Renal cortex interstitium (tissue), 11 donors: ENCODE data around the gene ALB. TPM values are rescaled to one million over a fixed set of nuclear protein-coding genes. Genes with fewer than 3 reads are reported as not detected.

Experiments used
- DNase-seq, 11 donors: peaks; one replicate each; pipeline ENCODE4 v3.0.0-alpha.2; 2013; ENCODE audit warnings: low read depth in 9 of 11, low spot score in 4 of 11; ENCODE audit errors: extremely low read depth in 1 of 11
- polyA plus RNA-seq, 3 donors: library from polyadenylated mRNA; unstranded; fragments of 120-200 nt; gene quantifications; one replicate each; pipeline ENCODE4 v1.2.1, GENCODE V29; 2013; ENCODE audit not compliant: insufficient read length in 3 of 3

ALB gene
- polyA plus RNA-seq, 3 donors: 2.3 to 62.3 (median 2.9) TPM

DNA sequence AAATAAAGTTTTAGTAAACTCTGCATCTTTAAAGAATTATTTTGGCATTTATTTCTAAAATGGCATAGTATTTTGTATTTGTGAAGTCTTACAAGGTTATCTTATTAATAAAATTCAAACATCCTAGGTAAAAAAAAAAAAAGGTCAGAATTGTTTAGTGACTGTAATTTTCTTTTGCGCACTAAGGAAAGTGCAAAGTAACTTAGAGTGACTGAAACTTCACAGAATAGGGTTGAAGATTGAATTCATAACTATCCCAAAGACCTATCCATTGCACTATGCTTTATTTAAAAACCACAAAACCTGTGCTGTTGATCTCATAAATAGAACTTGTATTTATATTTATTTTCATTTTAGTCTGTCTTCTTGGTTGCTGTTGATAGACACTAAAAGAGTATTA lies 370 bp downstream of the ALB start:
- no peak for DNase-seq

DNA sequence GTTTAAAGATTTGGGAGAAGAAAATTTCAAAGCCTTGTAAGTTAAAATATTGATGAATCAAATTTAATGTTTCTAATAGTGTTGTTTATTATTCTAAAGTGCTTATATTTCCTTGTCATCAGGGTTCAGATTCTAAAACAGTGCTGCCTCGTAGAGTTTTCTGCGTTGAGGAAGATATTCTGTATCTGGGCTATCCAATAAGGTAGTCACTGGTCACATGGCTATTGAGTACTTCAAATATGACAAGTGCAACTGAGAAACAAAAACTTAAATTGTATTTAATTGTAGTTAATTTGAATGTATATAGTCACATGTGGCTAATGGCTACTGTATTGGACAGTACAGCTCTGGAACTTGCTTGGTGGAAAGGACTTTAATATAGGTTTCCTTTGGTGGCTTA lies 1.1 kb downstream of the ALB start:
- DNase-seq: no peak

DNA sequence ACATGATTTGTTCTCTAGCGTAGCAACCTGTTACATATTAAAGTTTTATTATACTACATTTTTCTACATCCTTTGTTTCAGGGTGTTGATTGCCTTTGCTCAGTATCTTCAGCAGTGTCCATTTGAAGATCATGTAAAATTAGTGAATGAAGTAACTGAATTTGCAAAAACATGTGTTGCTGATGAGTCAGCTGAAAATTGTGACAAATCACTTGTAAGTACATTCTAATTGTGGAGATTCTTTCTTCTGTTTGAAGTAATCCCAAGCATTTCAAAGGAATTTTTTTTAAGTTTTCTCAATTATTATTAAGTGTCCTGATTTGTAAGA lies 2.4 kb downstream of the ALB start:
- no peak for DNase-seq

DNA sequence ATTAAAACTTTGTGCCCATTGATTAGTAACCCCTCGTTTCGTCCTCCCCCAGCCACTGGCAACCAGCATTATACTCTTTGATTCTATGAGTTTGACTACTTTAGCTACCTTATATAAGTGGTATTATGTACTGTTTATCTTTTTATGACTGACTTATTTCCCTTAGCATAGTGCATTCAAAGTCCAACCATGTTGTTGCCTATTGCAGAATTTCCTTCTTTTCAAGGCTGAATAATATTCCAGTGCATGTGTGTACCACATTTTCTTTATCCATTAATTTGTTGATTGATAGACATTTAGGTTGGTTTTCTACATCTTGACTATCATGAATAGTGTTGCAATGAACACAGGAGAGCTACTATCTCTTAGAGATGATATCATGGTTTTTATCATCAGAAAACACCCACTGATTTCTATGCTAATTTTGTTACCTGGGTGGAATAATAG lies 3.2 kb downstream of the ALB start:
- DNase-seq: no peak

DNA sequence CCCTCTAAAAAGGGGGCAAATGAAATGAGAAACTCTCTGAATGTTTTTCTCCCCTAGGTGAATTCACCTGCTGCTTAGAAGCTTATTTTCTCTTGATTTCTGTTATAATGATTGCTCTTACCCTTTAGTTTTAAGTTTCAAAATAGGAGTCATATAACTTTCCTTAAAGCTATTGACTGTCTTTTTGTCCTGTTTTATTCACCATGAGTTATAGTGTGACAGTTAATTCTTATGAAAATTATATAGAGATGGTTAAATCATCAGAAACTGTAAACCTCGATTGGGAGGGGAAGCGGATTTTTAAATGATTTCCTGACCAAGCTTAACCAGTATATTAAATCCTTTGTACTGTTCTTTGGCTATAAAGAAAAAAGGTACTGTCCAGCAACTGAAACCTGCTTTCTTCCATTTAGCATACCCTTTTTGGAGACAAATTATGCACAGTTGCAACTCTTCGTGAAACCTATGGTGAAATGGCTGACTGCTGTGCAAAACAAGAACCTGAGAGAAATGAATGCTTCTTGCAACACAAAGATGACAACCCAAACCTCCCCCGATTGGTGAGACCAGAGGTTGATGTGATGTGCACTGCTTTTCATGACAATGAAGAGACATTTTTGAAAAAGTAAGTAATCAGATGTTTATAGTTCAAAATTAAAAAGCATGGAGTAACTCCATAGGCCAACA lies 4.2 kb downstream of the ALB start:
- no peak for DNase-seq

DNA sequence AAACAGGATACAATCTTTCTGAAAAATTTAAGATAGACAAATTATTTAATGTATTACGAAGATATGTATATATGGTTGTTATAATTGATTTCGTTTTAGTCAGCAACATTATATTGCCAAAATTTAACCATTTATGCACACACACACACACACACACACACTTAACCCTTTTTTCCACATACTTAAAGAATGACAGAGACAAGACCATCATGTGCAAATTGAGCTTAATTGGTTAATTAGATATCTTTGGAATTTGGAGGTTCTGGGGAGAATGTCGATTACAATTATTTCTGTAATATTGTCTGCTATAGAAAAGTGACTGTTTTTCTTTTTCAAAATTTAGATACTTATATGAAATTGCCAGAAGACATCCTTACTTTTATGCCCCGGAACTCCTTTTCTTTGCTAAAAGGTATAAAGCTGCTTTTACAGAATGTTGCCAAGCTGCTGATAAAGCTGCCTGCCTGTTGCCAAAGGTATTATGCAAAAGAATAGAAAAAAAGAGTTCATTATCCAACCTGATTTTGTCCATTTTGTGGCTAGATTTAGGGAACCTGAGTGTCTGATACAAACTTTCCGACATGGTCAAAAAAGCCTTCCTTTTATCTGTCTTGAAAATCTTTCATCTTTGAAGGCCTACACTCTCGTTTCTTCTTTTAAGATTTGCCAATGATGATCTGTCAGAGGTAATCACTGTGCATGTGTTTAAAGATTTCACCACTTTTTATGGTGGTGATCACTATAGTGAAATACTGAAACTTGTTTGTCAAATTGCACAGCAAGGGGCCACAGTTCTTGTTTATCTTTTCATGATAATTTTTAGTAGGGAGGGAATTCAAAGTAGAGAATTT lies 5.2 kb downstream of the ALB start:
- DNase-seq: no peak

DNA sequence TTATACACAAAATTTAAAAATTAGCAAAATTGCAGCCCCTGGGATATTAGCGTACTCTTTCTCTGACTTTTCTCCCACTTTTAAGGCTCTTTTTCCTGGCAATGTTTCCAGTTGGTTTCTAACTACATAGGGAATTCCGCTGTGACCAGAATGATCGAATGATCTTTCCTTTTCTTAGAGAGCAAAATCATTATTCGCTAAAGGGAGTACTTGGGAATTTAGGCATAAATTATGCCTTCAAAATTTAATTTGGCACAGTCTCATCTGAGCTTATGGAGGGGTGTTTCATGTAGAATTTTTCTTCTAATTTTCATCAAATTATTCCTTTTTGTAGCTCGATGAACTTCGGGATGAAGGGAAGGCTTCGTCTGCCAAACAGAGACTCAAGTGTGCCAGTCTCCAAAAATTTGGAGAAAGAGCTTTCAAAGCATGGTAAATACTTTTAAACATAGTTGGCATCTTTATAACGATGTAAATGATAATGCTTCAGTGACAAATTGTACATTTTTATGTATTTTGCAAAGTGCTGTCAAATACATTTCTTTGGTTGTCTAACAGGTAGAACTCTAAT lies 6.0 kb downstream of the ALB start:
- no peak for DNase-seq

DNA sequence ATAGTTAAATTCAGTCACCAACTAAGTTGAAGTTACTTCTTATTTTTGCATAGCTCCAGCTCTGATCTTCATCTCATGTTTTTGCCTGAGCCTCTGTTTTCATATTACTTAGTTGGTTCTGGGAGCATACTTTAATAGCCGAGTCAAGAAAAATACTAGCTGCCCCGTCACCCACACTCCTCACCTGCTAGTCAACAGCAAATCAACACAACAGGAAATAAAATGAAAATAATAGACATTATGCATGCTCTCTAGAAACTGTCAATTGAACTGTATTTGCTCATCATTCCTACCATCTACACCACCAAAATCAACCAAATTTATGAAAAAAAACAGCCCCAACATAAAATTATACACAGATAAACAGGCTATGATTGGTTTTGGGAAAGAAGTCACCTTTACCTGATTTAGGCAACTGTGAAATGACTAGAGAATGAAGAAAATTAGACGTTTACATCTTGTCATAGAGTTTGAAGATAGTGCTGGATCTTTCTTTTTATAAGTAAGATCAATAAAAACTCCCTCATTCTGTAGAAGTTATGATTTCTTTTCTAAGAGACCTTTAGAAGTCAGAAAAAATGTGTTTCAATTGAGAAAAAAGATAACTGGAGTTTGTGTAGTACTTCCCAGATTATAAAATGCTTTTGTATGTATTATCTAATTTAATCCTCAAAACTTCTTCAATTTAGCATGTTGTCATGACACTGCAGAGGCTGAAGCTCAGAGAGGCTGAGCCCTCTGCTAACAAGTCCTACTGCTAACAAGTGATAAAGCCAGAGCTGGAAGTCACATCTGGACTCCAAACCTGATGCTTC lies 7.0 kb downstream of the ALB start:
- DNase-seq: no peak

DNA sequence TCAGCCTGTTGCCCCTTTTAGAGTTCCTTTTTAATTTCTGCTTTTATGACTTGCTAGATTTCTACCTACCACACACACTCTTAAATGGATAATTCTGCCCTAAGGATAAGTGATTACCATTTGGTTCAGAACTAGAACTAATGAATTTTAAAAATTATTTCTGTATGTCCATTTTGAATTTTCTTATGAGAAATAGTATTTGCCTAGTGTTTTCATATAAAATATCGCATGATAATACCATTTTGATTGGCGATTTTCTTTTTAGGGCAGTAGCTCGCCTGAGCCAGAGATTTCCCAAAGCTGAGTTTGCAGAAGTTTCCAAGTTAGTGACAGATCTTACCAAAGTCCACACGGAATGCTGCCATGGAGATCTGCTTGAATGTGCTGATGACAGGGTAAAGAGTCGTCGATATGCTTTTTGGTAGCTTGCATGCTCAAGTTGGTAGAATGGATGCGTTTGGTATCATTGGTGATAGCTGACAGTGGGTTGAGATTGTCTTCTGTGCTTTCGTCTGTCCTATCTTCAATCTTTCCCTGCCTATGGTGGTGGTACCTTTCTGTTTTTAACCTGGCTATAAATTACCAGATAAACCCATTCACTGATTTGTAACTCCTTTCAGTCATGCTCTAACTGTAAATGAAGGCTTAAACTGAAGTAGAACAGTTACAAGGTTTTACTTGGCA lies 7.8 kb downstream of the ALB start:
- no peak for DNase-seq

DNA sequence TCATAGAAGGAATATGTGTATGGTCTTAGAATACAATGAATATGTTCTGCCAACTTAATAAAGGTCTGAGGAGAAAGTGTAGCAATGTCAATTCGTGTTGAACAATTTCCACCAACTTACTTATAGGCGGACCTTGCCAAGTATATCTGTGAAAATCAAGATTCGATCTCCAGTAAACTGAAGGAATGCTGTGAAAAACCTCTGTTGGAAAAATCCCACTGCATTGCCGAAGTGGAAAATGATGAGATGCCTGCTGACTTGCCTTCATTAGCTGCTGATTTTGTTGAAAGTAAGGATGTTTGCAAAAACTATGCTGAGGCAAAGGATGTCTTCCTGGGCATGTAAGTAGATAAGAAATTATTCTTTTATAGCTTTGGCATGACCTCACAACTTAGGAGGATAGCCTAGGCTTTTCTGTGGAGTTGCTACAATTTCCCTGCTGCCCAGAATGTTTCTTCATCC lies 9.2 kb downstream of the ALB start:
- no peak for DNase-seq

DNA sequence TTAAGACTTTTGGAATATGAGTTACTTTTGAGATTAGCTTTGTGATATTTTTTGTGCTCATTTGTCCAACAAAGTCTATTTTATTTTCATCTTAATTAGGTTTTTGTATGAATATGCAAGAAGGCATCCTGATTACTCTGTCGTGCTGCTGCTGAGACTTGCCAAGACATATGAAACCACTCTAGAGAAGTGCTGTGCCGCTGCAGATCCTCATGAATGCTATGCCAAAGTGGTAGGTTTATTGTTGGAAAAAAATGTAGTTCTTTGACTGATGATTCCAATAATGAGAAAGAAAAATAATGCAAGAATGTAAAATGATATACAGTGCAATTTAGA lies 10.8 kb downstream of the ALB start:
- DNase-seq: no peak

DNA sequence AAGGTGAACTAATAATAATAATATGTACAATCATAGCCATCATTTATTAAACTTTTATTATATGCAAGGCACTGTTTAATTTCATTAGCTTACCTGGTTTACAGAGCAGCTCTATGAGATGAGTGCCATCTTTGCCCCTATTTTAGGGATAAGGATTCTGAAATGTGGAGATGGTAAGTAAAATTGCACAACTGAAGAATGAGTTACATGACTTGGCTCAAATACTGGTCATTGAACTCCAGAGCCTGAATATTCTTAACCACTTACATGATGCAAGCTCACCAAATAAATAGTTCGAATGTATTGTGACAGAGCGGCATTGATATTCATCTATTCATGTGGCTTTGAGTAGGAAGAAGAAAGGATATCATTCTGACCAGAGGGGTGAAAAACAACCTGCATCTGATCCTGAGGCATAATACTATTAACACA lies 11.7 kb downstream of the ALB start:
- DNase-seq: no peak

DNA sequence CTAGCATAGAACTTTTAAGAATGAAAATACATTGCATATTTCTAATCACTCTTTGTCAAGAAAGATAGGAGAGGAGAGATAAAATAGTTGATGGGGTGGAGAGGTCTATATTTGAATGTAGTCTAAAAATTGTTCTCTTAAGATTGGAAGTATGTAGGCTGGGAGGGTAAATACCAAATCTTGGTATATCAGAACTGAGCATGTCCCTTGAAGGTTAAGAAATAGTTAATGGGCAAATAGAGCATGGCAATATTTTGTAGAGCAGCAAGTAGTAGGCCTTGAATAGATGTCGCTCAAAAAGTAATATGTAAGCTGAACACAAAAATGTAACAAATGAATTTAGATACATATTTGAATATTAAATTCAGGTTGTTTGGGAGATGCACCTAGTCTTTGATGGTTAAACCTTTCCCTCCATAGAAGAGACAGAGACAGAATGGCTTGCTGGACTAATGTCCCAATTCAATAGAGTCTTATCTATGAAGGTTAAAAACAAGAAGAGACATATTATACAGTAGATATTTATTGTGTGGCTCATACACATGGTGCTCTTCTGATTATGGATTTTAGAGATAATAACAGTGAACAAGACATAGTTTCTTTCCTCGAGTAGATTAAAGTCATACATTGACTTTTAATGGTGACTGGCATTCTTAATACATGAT lies 12.5 kb downstream of the ALB start:
- no peak for DNase-seq

DNA sequence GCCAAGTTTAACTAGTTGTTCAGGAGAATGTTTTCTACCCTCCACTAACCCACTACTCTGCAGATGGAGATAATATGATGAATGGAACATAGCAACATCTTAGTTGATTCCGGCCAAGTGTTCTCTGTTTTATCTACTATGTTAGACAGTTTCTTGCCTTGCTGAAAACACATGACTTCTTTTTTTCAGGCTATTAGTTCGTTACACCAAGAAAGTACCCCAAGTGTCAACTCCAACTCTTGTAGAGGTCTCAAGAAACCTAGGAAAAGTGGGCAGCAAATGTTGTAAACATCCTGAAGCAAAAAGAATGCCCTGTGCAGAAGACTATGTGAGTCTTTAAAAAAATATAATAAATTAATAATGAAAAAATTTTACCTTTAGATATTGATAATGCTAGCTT lies 13.3 kb downstream of the ALB start:
- DNase-seq: no peak

DNA sequence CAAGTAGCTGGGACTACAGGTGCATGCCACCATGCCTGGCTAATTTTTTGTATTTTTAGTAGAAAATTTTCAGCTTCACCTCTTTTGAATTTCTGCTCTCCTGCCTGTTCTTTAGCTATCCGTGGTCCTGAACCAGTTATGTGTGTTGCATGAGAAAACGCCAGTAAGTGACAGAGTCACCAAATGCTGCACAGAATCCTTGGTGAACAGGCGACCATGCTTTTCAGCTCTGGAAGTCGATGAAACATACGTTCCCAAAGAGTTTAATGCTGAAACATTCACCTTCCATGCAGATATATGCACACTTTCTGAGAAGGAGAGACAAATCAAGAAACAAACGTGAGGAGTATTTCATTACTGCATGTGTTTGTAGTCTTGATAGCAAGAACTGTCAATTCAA lies 13.9 kb downstream of the ALB start:
- DNase-seq: peak in 1 of 11 donors; percentile 0

DNA sequence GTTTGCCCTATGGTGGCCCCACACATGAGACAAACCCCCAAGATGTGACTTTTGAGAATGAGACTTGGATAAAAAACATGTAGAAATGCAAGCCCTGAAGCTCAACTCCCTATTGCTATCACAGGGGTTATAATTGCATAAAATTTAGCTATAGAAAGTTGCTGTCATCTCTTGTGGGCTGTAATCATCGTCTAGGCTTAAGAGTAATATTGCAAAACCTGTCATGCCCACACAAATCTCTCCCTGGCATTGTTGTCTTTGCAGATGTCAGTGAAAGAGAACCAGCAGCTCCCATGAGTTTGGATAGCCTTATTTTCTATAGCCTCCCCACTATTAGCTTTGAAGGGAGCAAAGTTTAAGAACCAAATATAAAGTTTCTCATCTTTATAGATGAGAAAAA lies 14.6 kb downstream of the ALB start:
- no peak for DNase-seq

DNA sequence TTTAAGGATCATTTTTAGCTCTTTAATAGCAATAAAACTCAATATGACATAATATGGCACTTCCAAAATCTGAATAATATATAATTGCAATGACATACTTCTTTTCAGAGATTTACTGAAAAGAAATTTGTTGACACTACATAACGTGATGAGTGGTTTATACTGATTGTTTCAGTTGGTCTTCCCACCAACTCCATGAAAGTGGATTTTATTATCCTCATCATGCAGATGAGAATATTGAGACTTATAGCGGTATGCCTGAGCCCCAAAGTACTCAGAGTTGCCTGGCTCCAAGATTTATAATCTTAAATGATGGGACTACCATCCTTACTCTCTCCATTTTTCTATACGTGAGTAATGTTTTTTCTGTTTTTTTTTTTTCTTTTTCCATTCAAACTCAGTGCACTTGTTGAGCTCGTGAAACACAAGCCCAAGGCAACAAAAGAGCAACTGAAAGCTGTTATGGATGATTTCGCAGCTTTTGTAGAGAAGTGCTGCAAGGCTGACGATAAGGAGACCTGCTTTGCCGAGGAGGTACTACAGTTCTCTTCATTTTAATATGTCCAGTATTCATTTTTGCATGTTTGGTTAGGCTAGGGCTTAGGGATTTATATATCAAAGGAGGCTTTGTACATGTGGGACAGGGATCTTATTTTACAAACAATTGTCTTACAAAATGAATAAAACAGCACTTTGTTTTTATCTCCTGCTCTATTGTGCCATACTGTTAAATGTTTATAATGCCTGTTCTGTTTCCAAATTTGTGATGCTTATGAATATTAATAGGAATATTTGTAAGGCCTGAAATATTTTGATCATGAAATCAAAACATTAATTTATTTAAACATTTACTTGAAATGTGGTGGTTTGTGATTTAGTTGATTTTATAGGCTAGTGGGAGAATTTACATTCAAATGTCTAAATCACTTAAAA lies 15.3 kb downstream of the ALB start:
- DNase-seq: no peak

DNA sequence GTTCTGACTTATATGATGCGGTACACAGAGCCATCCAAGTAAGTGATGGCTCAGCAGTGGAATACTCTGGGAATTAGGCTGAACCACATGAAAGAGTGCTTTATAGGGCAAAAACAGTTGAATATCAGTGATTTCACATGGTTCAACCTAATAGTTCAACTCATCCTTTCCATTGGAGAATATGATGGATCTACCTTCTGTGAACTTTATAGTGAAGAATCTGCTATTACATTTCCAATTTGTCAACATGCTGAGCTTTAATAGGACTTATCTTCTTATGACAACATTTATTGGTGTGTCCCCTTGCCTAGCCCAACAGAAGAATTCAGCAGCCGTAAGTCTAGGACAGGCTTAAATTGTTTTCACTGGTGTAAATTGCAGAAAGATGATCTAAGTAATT lies 16.5 kb downstream of the ALB start:
- DNase-seq: no peak
